ENCODE data around the gene CKAP2L. TPM values are rescaled to one million over a fixed set of nuclear protein-coding genes. Genes with fewer than 3 reads are reported as not detected.

CKAP2L gene
- total and polyA plus RNA-seq, 9 of the 15 experiments (the other 6 are each of a cell fraction or from before 2014, with no cell fraction given), result 10.4 to 21.9 (median 14.2) TPM

GRCh38 chr2:112692495-112692911 is 71.9 kb downstream of the CKAP2L start (continued):
- peak in 1 of 2 experiments; percentile 99; a peak in 2 of 4 replicates for TF ChIP-seq RCOR1 (IDR thresholded peaks at IDR 0.05; ENCODE audit: borderline replicate concordance in 1 of 2, low read depth in 2 of 2, low read length in 2 of 2)
- TF ChIP-seq CSDE1 (IDR thresholded peaks at IDR 0.05), result no peak
- TF ChIP-seq STAG1 (CRISPR knock-in tag; IDR thresholded peaks at IDR 0.05; ENCODE audit: borderline replicate concordance), result no peak
- TF ChIP-seq XRCC4 (IDR thresholded peaks at IDR 0.05; ENCODE audit: extremely low read depth, insufficient read depth, insufficient read length), result no peak
- TF ChIP-seq ZNF277 (CRISPR knock-in tag; IDR thresholded peaks at IDR 0.05; ENCODE audit: borderline replicate concordance), result no peak
- no peak; the same call in 1 of the 2 replicates for TF ChIP-seq ZBTB1 (CRISPR knock-in tag; IDR thresholded peaks at IDR 0.05; ENCODE audit: borderline replicate concordance, low read depth)
- peak in 1 of 2 experiments; percentile 38; a peak in 2 of 4 replicates for TF ChIP-seq RAD21 (CRISPR knock-in tag; conservative IDR thresholded peaks at IDR 0.05 in 1 of 2, IDR thresholded peaks at IDR 0.05 in 1 of 2)
- TF ChIP-seq SRSF7 (optimal IDR thresholded peaks at IDR 0.05; ENCODE audit: low read depth, low read length), result no peak
- no peak for TF ChIP-seq GTF2E2 (tag; IDR thresholded peaks at IDR 0.05)
- no peak for TF ChIP-seq YBX1 (IDR thresholded peaks at IDR 0.05)
- no peak for TF ChIP-seq WHSC1 (IDR thresholded peaks at IDR 0.05; ENCODE audit: low read length)
- TF ChIP-seq GATA2 (CRISPR knock-in tag; IDR thresholded peaks at IDR 0.05), result no peak
- TF ChIP-seq TBP (optimal IDR thresholded peaks at IDR 0.05; ENCODE audit: low read depth, low read length), result peak; percentile 25
- TF ChIP-seq SMARCE1 (IDR thresholded peaks at IDR 0.05), result peak; percentile 74; the same call in 1 of the 2 replicates
- TF ChIP-seq POU5F1 (IDR thresholded peaks at IDR 0.05; ENCODE audit: borderline replicate concordance, low read depth, low read length, partially characterized antibody), result no peak
- TF ChIP-seq CTBP1 (IDR thresholded peaks at IDR 0.05; ENCODE audit: borderline replicate concordance), result peak; percentile 100
- TF ChIP-seq NUFIP1 (IDR thresholded peaks at IDR 0.05; ENCODE audit: partially characterized antibody), result no peak
- TF ChIP-seq TAF15 (IDR thresholded peaks at IDR 0.05; ENCODE audit: low read depth, low read length), result no peak
- peak in 1 of 2 experiments; percentile 48; a peak in 1 of 3 replicates for TF ChIP-seq CBX3 (IDR thresholded peaks at IDR 0.05; ENCODE audit: borderline replicate concordance in 1 of 2, low read length in 2 of 2)
- TF ChIP-seq ZKSCAN8 (CRISPR knock-in tag; IDR thresholded peaks at IDR 0.05), result 0 out of 2 replicates have a peak, but pooled peaks have one; percentile 42
- no peak for TF ChIP-seq TEAD2 (tag; IDR thresholded peaks at IDR 0.05)
- TF ChIP-seq SIN3A (IDR thresholded peaks at IDR 0.05; ENCODE audit: borderline replicate concordance in 2 of 2, control insufficient read depth in 1 of 2, low read depth in 2 of 2, low read length in 2 of 2), result peak in 1 of 2 experiments; percentile 61; a peak in 1 of 4 replicates
- TF ChIP-seq SAP30 (IDR thresholded peaks at IDR 0.05; ENCODE audit: borderline replicate concordance, insufficient read depth, low read depth, low read length, poor library complexity, severe bottlenecking), result no peak
- TF ChIP-seq TCF3 (CRISPR knock-in tag; IDR thresholded peaks at IDR 0.05), result peak; percentile 51
- TF ChIP-seq ZNF212 (CRISPR knock-in tag; IDR thresholded peaks at IDR 0.05), result no peak
- TF ChIP-seq ID3 (CRISPR knock-in tag; IDR thresholded peaks at IDR 0.05), result no peak
- TF ChIP-seq ID3 (tag; IDR thresholded peaks at IDR 0.05), result peak; percentile 49; the same call in 1 of the 2 replicates
- no peak for TF ChIP-seq PRMT5 (CRISPR knock-in tag; IDR thresholded peaks at IDR 0.05)
